Mesothelial cell of epicardium (in vitro differentiated cells): ENCODE data around the gene MACROD2. TPM values are rescaled to one million over a fixed set of nuclear protein-coding genes. Genes with fewer than 3 reads are reported as not detected.

ENCODE experiments used
- DNase-seq, 2 experiments: peaks; one replicate each; pipeline ENCODE4 v3.0.0; 2021; ENCODE audit warnings: low spot score in 2 of 2; ENCODE audit not compliant: unreplicated experiment in 2 of 2
- H3K27ac Mint-ChIP-seq: 2 replicates; pipeline ENCODE4 v1.8.0; 2021; ENCODE audit warnings: mixed read lengths
- H3K27me3 Mint-ChIP-seq: 2 replicates; pipeline ENCODE4 v1.8.0; 2021; ENCODE audit warnings: low read depth, mixed read lengths
- H3K36me3 Mint-ChIP-seq: 2 replicates; pipeline ENCODE4 v1.8.0; 2021; ENCODE audit warnings: mixed read lengths
- H3K4me1 Mint-ChIP-seq: 2 replicates; pipeline ENCODE4 v1.8.0; 2021; ENCODE audit warnings: mixed read lengths
- H3K4me3 Mint-ChIP-seq: 2 replicates; pipeline ENCODE4 v1.8.0; 2021; ENCODE audit warnings: mild to moderate bottlenecking, moderate library complexity, mixed read lengths
- H3K9me3 Mint-ChIP-seq: 2 replicates; pipeline ENCODE4 v1.8.0; 2021; ENCODE audit warnings: mixed read lengths
- CTCF ChIP-seq: fragments of 200-600 bp; sonication (generic); IDR thresholded peaks from one replicate; pipeline ENCODE4 v1.5.0; 2021; ENCODE audit warnings: antibody characterized with exemption; ENCODE audit not compliant: unreplicated experiment
- total RNA-seq: library from RNA; stranded (reverse); gene quantifications from 3 replicates; pipeline ENCODE4 v1.2.1, GENCODE V29; 2021

Gene MACROD2
- total RNA-seq, 1 donor from 2014 or later: 10.0 TPM

DNA sequence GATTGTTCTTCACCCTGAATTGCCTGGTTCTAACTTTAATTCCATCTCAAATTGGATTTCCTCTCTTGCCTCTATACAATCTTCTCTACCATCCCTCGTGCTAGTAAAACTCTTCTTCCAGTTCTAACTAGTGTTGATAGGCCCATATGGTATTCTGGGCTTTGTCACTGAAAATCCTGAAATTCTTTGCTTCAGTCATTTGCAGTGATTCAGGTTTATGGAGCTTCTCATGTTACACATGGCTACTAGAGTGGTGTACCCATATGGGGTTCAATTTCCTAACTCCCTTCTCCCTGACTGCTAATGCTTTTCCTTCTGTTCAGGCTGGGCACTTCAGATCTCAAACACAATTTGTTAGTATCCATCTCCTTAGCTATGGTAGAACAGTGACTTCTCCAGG is 1621.3 kb downstream of the MACROD2 start:
- no peaks in the 10 kb centered on the region for H3K9me3 Mint-ChIP-seq

GRCh38 chr20:15618110-15618509 is 1622.8 kb downstream of the MACROD2 start:
- Mint-ChIP-seq H3K4me1 (peaks cover 19% of the 10 kb centered on the region), H3K27me3 (no peaks in the 10 kb centered on the region), H3K27ac (no peak overlapping the region), H3K36me3 (no peaks in the 10 kb centered on the region), H3K4me3 (no peak overlapping the region), H3K9me3 (peaks cover 4% of the 10 kb centered on the region)
- DNase-seq: no peak
- no peak for TF ChIP-seq CTCF

More for the DNA sequence above, 1621.3 kb downstream of the MACROD2 start:
- no peak for DNase-seq
- Mint-ChIP-seq H3K27me3 (no peaks in the 10 kb centered on the region), H3K4me3 (no peak overlapping the region), H3K4me1 (peaks cover 33% of the 10 kb centered on the region), H3K36me3 (no peaks in the 10 kb centered on the region), H3K27ac (no peak overlapping the region)
- no peak for TF ChIP-seq CTCF

- no peaks in the 10 kb centered on the region for H3K27me3 Mint-ChIP-seq
- no peak overlapping the region for H3K27ac Mint-ChIP-seq
- no peak overlapping the region for H3K4me3 Mint-ChIP-seq
- H3K4me1 Mint-ChIP-seq: peaks cover 11% of the 10 kb centered on the region
- H3K36me3 Mint-ChIP-seq: no peaks in the 10 kb centered on the region
- TF ChIP-seq CTCF: no peak
- no peak for DNase-seq
- peaks cover 4% of the 10 kb centered on the region for H3K9me3 Mint-ChIP-seq
Measured at GRCh38 chr20:15618912-15619311, 1623.6 kb downstream of the MACROD2 start.

- H3K27me3 Mint-ChIP-seq: no peaks in the 10 kb centered on the region
- no peak for DNase-seq
- no peaks in the 10 kb centered on the region for H3K36me3 Mint-ChIP-seq
- no peak overlapping the region for H3K4me3 Mint-ChIP-seq
- peak overlapping the region; percentile 10 for H3K27ac Mint-ChIP-seq
- TF ChIP-seq CTCF: no peak
- peaks cover 4% of the 10 kb centered on the region for H3K9me3 Mint-ChIP-seq
- H3K4me1 Mint-ChIP-seq: peaks cover 8% of the 10 kb centered on the region
Measured at GRCh38 chr20:15619341-15619740, 1624.0 kb downstream of the MACROD2 start.

- no peak for DNase-seq
- H3K36me3 Mint-ChIP-seq: no peaks in the 10 kb centered on the region
- no peak overlapping the region for H3K27ac Mint-ChIP-seq
- peaks cover 4% of the 10 kb centered on the region for H3K9me3 Mint-ChIP-seq
- H3K4me1 Mint-ChIP-seq: peaks cover 5% of the 10 kb centered on the region
- TF ChIP-seq CTCF: no peak
- H3K27me3 Mint-ChIP-seq: no peaks in the 10 kb centered on the region
- no peak overlapping the region for H3K4me3 Mint-ChIP-seq
Measured at GRCh38 chr20:15619816-15620215, 1624.5 kb downstream of the MACROD2 start.

- H3K9me3 Mint-ChIP-seq: peaks cover 8% of the 10 kb centered on the region
- H3K27ac Mint-ChIP-seq: no peak overlapping the region
Measured at GRCh38 chr20:15622368-15622767, 1627.1 kb downstream of the MACROD2 start.

More at GRCh38 chr20:15622368-15622767, 1627.1 kb downstream of the MACROD2 start:
- peaks cover 13% of the 10 kb centered on the region for H3K4me1 Mint-ChIP-seq
- no peak overlapping the region for H3K4me3 Mint-ChIP-seq
- no peaks in the 10 kb centered on the region for H3K27me3 Mint-ChIP-seq
- no peak for TF ChIP-seq CTCF
- H3K36me3 Mint-ChIP-seq: no peaks in the 10 kb centered on the region
- DNase-seq: no peak
